ENCODE data around the gene TULP3. TPM values are rescaled to one million over a fixed set of nuclear protein-coding genes. Genes with fewer than 3 reads are reported as not detected.

TULP3 gene
- total RNA-seq, 1 donor from 2014 or later: 30.2 TPM

GRCh38 chr12:2930865-2931264 is 40.2 kb downstream of the TULP3 start:
- no peak for TF ChIP-seq CTCF (conservative IDR thresholded peaks at IDR 0.05)
- Mint-ChIP-seq H3K27me3 (ENCODE audit: low read depth) (no peaks in the 10 kb centered on the region), H3K9me3 (no peaks in the 10 kb centered on the region), H3K36me3 (ENCODE audit: low read depth) (peaks cover 15% of the 10 kb centered on the region), H3K4me3 (no peak overlapping the region), H3K27ac (ENCODE audit: unreplicated experiment) (no peak overlapping the region), H3K4me1 (no peaks in the 10 kb centered on the region)
- no peak for DNase-seq (ENCODE audit: low read depth, low spot score)

GRCh38 chr12:2933586-2933985 is 42.9 kb downstream of the TULP3 start:
- no peaks in the 10 kb centered on the region for H3K9me3 Mint-ChIP-seq
- H3K27ac Mint-ChIP-seq (ENCODE audit: unreplicated experiment): no peak overlapping the region
- no peaks in the 10 kb centered on the region for H3K27me3 Mint-ChIP-seq (ENCODE audit: low read depth)
- no peak for TF ChIP-seq CTCF (conservative IDR thresholded peaks at IDR 0.05)
- peaks cover 8% of the 10 kb centered on the region for H3K36me3 Mint-ChIP-seq (ENCODE audit: low read depth)
- no peaks in the 10 kb centered on the region for H3K4me1 Mint-ChIP-seq
- no peak overlapping the region for H3K4me3 Mint-ChIP-seq
- no peak for DNase-seq (ENCODE audit: low read depth, low spot score)

GRCh38 chr12:2934371-2934770 is 43.7 kb downstream of the TULP3 start:
- TF ChIP-seq CTCF (conservative IDR thresholded peaks at IDR 0.05): no peak
- Mint-ChIP-seq H3K27me3 (ENCODE audit: low read depth) (no peaks in the 10 kb centered on the region), H3K27ac (ENCODE audit: unreplicated experiment) (no peak overlapping the region), H3K4me1 (no peaks in the 10 kb centered on the region), H3K9me3 (no peaks in the 10 kb centered on the region), H3K36me3 (ENCODE audit: low read depth) (peaks cover 8% of the 10 kb centered on the region), H3K4me3 (no peak overlapping the region)
- DNase-seq (ENCODE audit: low read depth, low spot score): no peak

GRCh38 chr12:2936301-2936700 is 45.6 kb downstream of the TULP3 start:
- Mint-ChIP-seq H3K27me3 (ENCODE audit: low read depth) (no peaks in the 10 kb centered on the region), H3K36me3 (ENCODE audit: low read depth) (peaks cover 4% of the 10 kb centered on the region), H3K9me3 (no peaks in the 10 kb centered on the region), H3K4me3 (no peak overlapping the region), H3K27ac (ENCODE audit: unreplicated experiment) (no peak overlapping the region), H3K4me1 (no peaks in the 10 kb centered on the region)
- no peak for TF ChIP-seq CTCF (conservative IDR thresholded peaks at IDR 0.05)
- no peak for DNase-seq (ENCODE audit: low read depth, low spot score)

GRCh38 chr12:2937500-2937899 is 46.8 kb downstream of the TULP3 start:
- no peak for TF ChIP-seq CTCF (conservative IDR thresholded peaks at IDR 0.05)
- no peaks in the 10 kb centered on the region for H3K27me3 Mint-ChIP-seq (ENCODE audit: low read depth)
- H3K9me3 Mint-ChIP-seq: no peaks in the 10 kb centered on the region
- H3K36me3 Mint-ChIP-seq (ENCODE audit: low read depth): peaks cover 4% of the 10 kb centered on the region
- H3K4me1 Mint-ChIP-seq: no peaks in the 10 kb centered on the region
- no peak for DNase-seq (ENCODE audit: low read depth, low spot score)
- H3K4me3 Mint-ChIP-seq: no peak overlapping the region
- H3K27ac Mint-ChIP-seq (ENCODE audit: unreplicated experiment): no peak overlapping the region

- H3K36me3 Mint-ChIP-seq (ENCODE audit: low read depth): peaks cover 4% of the 10 kb centered on the region
- no peaks in the 10 kb centered on the region for H3K27me3 Mint-ChIP-seq (ENCODE audit: low read depth)
- H3K4me1 Mint-ChIP-seq: no peaks in the 10 kb centered on the region
- no peak for DNase-seq (ENCODE audit: low read depth, low spot score)
- no peaks in the 10 kb centered on the region for H3K9me3 Mint-ChIP-seq
- H3K4me3 Mint-ChIP-seq: no peak overlapping the region
- peak overlapping the region; percentile 27 for H3K27ac Mint-ChIP-seq (ENCODE audit: unreplicated experiment)
- no peak for TF ChIP-seq CTCF (conservative IDR thresholded peaks at IDR 0.05)
Measured at GRCh38 chr12:2939191-2939590, 48.5 kb downstream of the TULP3 start.
